HG03196 (cell line): ENCODE results near the gene POLR3C.
A peak's percentile ranks its signal among the peaks of the same experiment; 100 is the strongest.
"Not testable (repeated sequence)": the region's sequence is repeated elsewhere in the genome, so short reads cannot be mapped to it uniquely, and the experiment has no call there.

Source experiments
- ATAC-seq: cut with Tn5 transposase; IDR thresholded peaks from one replicate; pipeline ENCODE4 v1.9.1; 2021; ENCODE audit not compliant: unreplicated experiment

Gene POLR3C

GRCh38 chr1:145818095-145818494, 5.9 kb upstream of the POLR3C start:
- not testable (repeated sequence) for ATAC-seq

- not testable (repeated sequence) for ATAC-seq
Measured at GRCh38 chr1:145822779-145823331, 1.1 kb upstream of the POLR3C start.

- no peak for ATAC-seq
Measured at GRCh38 chr1:145824499-145824842, 471 bp downstream of the POLR3C start.

- no peak for ATAC-seq
Measured at GRCh38 chr1:145826030-145826429, 2.0 kb downstream of the POLR3C start.

- no peak for ATAC-seq
Measured at GRCh38 chr1:145827966-145828365, 4.0 kb downstream of the POLR3C start.

- ATAC-seq, result no peak
Measured at GRCh38 chr1:145828367-145829026, 4.5 kb downstream of the POLR3C start.

- ATAC-seq, result not testable (repeated sequence)
Measured at GRCh38 chr1:145830810-145831209, 6.8 kb downstream of the POLR3C start.

- no peak for ATAC-seq
Measured at GRCh38 chr1:145837656-145838055, 13.7 kb downstream of the POLR3C start.

- no peak for ATAC-seq
Measured at GRCh38 chr1:145843031-145843430, 19.0 kb downstream of the POLR3C start.

- ATAC-seq, result peak; percentile 64
Measured at GRCh38 chr1:145845144-145845513, 21.1 kb downstream of the POLR3C start.

- peak; percentile 57 for ATAC-seq
Measured at GRCh38 chr1:145845514-145846161, 21.6 kb downstream of the POLR3C start, which contains the start of gene NUDT17. TSS of gene NUDT17 (plus strand) at chr1:145845630. CDS start at chr1:145845641, 11 bp downstream.

GRCh38 chr1:145846201-145846612, 22.2 kb downstream of the POLR3C start:
- no peak for ATAC-seq

- ATAC-seq, result no peak
Measured at GRCh38 chr1:145847827-145848226, 23.8 kb downstream of the POLR3C start.

GRCh38 chr1:145849356-145850160, 25.6 kb downstream of the POLR3C start:
- ATAC-seq, result no peak

- ATAC-seq, result no peak
Measured at GRCh38 chr1:145855426-145855948, 31.5 kb downstream of the POLR3C start.

- no peak for ATAC-seq
Measured at GRCh38 chr1:145857170-145857569, 33.2 kb downstream of the POLR3C start.

GRCh38 chr1:145858238-145858900, 34.4 kb downstream of the POLR3C start:
- no peak for ATAC-seq

GRCh38 chr1:145858901-145859490, 35.0 kb downstream of the POLR3C start, which contains the start of gene PIAS3:
TSS of gene PIAS3 (minus strand) at chr1:145859081. CDS start at chr1:145858990, 91 bp downstream.
- ATAC-seq, result peak; percentile 83

GRCh38 chr1:145859491-145860023, 35.6 kb downstream of the POLR3C start:
- ATAC-seq, result peak; percentile 70
